ENCODE data around the gene PPARD. TPM values are rescaled to one million over a fixed set of nuclear protein-coding genes. Genes with fewer than 3 reads are reported as not detected.

PPARD gene
- total RNA-seq, 2 donors from 2014 or later, result 38.1 to 41.8 TPM

- H3K9me3 ChIP-seq, result no peaks in the 10 kb centered on the region
- no peak overlapping the region for H3K27ac ChIP-seq
- H3K9ac ChIP-seq (ENCODE audit: low read depth in 2 of 2, low read length in 2 of 2), result no peak overlapping the region
- TF ChIP-seq CTCF (IDR thresholded peaks at IDR 0.05), result no peak
- H3K4me3 ChIP-seq, result no peak overlapping the region
- no peaks in the 10 kb centered on the region for H3K4me1 ChIP-seq
- intact Hi-C loops (cut with DNase I), result no loop called here
- H3K36me3 ChIP-seq, result no peaks in the 10 kb centered on the region
- no peak for DNase-seq
- no peaks in the 10 kb centered on the region for H3K27me3 ChIP-seq
These were observed 60.5 kb downstream of the PPARD start for GRCh38 chr6:35402856-35403191.

GRCh38 chr6:35403544-35404442 lies 61.4 kb downstream of the PPARD start:
- H3K36me3 ChIP-seq, result no peaks in the 10 kb centered on the region
- no peak for TF ChIP-seq CTCF (IDR thresholded peaks at IDR 0.05)
- H3K27ac ChIP-seq, result no peak overlapping the region
- DNase-seq, result no peak
- H3K4me1 ChIP-seq, result no peaks in the 10 kb centered on the region
- intact Hi-C loops (cut with DNase I), result no loop called here
- no peaks in the 10 kb centered on the region for H3K9me3 ChIP-seq
- no peak overlapping the region for H3K9ac ChIP-seq (ENCODE audit: low read depth in 2 of 2, low read length in 2 of 2)
- no peak overlapping the region for H3K4me3 ChIP-seq
- no peaks in the 10 kb centered on the region for H3K27me3 ChIP-seq

- no peaks in the 10 kb centered on the region for H3K4me1 ChIP-seq
These were observed 64.5 kb downstream of the PPARD start for GRCh38 chr6:35406711-35407485.

GRCh38 chr6:35409245-35409644 lies 66.9 kb downstream of the PPARD start:
- no peak overlapping the region for H3K9ac ChIP-seq (ENCODE audit: low read depth in 2 of 2, low read length in 2 of 2)
- no peak for DNase-seq
- TF ChIP-seq CTCF (IDR thresholded peaks at IDR 0.05), result no peak
- H3K36me3 ChIP-seq, result no peaks in the 10 kb centered on the region
- H3K4me3 ChIP-seq, result no peak overlapping the region
- no peaks in the 10 kb centered on the region for H3K9me3 ChIP-seq
- no peaks in the 10 kb centered on the region for H3K4me1 ChIP-seq
- H3K27me3 ChIP-seq, result no peaks in the 10 kb centered on the region
- H3K27ac ChIP-seq, result no peak overlapping the region
- intact Hi-C loops (cut with DNase I), result no loop called here

More at GRCh38 chr6:35406711-35407485, 64.5 kb downstream of the PPARD start:
- no peak overlapping the region for H3K4me3 ChIP-seq
- no peak for TF ChIP-seq CTCF (IDR thresholded peaks at IDR 0.05)
- no peaks in the 10 kb centered on the region for H3K36me3 ChIP-seq
- H3K27me3 ChIP-seq, result no peaks in the 10 kb centered on the region
- intact Hi-C loops (cut with DNase I), result no loop called here
- H3K27ac ChIP-seq, result no peak overlapping the region
- no peaks in the 10 kb centered on the region for H3K9me3 ChIP-seq
- DNase-seq, result no peak
- no peak overlapping the region for H3K9ac ChIP-seq (ENCODE audit: low read depth in 2 of 2, low read length in 2 of 2)

GRCh38 chr6:35410131-35410530 lies 67.8 kb downstream of the PPARD start:
- H3K4me1 ChIP-seq, result peaks cover 3% of the 10 kb centered on the region

More at GRCh38 chr6:35410131-35410530, 67.8 kb downstream of the PPARD start:
- DNase-seq, result no peak
- Histone ChIP-seq H3K9me3 (no peaks in the 10 kb centered on the region), H3K36me3 (no peaks in the 10 kb centered on the region), H3K9ac (ENCODE audit: low read depth in 2 of 2, low read length in 2 of 2) (no peak overlapping the region), H3K27me3 (no peaks in the 10 kb centered on the region), H3K27ac (no peak overlapping the region), H3K4me3 (no peak overlapping the region)
- intact Hi-C loops (cut with DNase I), result no loop called here
- no peak for TF ChIP-seq CTCF (IDR thresholded peaks at IDR 0.05)
